HepG2 (cell line): ENCODE measurements around the gene SPAG8. TPM values are rescaled to one million over a fixed set of nuclear protein-coding genes. Genes with fewer than 3 reads are reported as not detected.

ENCODE experiments used
- KDM2A ChIP-seq: sonication (generic); formaldehyde crosslinking; IDR thresholded peaks from 2 replicates; pipeline ENCODE4 v1.4.0; 2020; ENCODE audit warnings: low read depth, missing genetic modification reagents, borderline replicate concordance
- SMARCE1 ChIP-seq: fragments of 450-650 bp; IDR thresholded peaks from 2 replicates; pipeline ENCODE4 v1.6.1; 2017; ENCODE audit warnings: borderline replicate concordance
- SMYD3 ChIP-seq: sonication (generic); formaldehyde crosslinking; IDR thresholded peaks from 2 replicates; pipeline ENCODE4 v1.8.1; 2023; ENCODE audit warnings: mild to moderate bottlenecking, missing genetic modification reagents
- TARDBP ChIP-seq: sonication (generic); formaldehyde crosslinking; IDR thresholded peaks from 2 replicates; pipeline ENCODE4 v1.8.0; 2022; ENCODE audit warnings: mild to moderate bottlenecking, missing genetic modification reagents
- TBX2 ChIP-seq: sonication (generic); formaldehyde crosslinking; IDR thresholded peaks from 2 replicates; pipeline ENCODE4 v1.5.0; 2020; ENCODE audit warnings: missing genetic modification reagents, mild to moderate bottlenecking, borderline replicate concordance
- TP53 ChIP-seq: sonication (generic); formaldehyde crosslinking; conservative IDR thresholded peaks from 2 replicates; pipeline ENCODE4 v1.4.0; 2020; ENCODE audit warnings: missing genetic modification reagents
- ZBTB42 ChIP-seq: sonication (generic); formaldehyde crosslinking; IDR thresholded peaks from 2 replicates; pipeline ENCODE4 v1.5.0; 2020; ENCODE audit warnings: mild to moderate bottlenecking, missing genetic modification reagents
- ZNF138 ChIP-seq: sonication (generic); formaldehyde crosslinking; IDR thresholded peaks from 2 replicates; pipeline ENCODE4 v1.5.0; 2020; ENCODE audit warnings: mild to moderate bottlenecking, low read depth, missing genetic modification reagents
- ZNF383 ChIP-seq: sonication (generic); formaldehyde crosslinking; IDR thresholded peaks from 2 replicates; pipeline ENCODE4 v1.4.0; 2020; ENCODE audit warnings: missing genetic modification reagents, mild to moderate bottlenecking, borderline replicate concordance
- ZNF564 ChIP-seq: sonication (generic); formaldehyde crosslinking; IDR thresholded peaks from 2 replicates; pipeline ENCODE4 v1.8.1; 2023; ENCODE audit warnings: mild to moderate bottlenecking, missing genetic modification reagents
- polyA plus RNA-seq, 8 experiments: library from polyadenylated mRNA; depleted of rRNA in 3 of 8; stranded (reverse) in 7 of 8; unstranded in 1 of 8; fragments of >200 nt; fragmentation: Illumina TruSeq in 4 of 8; extraction: Trizol in 4 of 8; gene quantifications; 2 replicates each; pipeline versions ENCODE4 v1.2.1 to v1.2.3, GENCODE V29; 2011 to 2016; ENCODE audit warnings: low read depth in 4 of 8, missing spikeins in 1 of 8, mixed read lengths in 1 of 8; ENCODE audit not compliant: insufficient read depth in 1 of 8
- total RNA-seq, 5 experiments: library from RNA; depleted of rRNA; stranded (reverse); fragments of >200 nt; fragmentation: Illumina TruSeq; extraction: Trizol; gene quantifications; 2 replicates each; pipeline ENCODE4 v1.2.3, GENCODE V29; 2016; ENCODE audit warnings: low read depth in 1 of 5
- TF ChIP-seq, protein P1 (sequence below): sonication (generic); formaldehyde crosslinking; IDR thresholded peaks from 2 replicates; pipeline ENCODE4 v1.4.0; 2020; ENCODE audit warnings: mild to moderate bottlenecking, missing genetic modification reagents
- TF ChIP-seq, protein P2 (sequence below), 2 experiments: fragments of 450-650 bp in 1 of 2; sonication (generic) in 1 of 2; formaldehyde crosslinking; IDR thresholded peaks; 2 replicates each; pipeline versions ENCODE4 v1.5.0 to v1.8.0; 2020 to 2022; ENCODE audit warnings: mild to moderate bottlenecking in 1 of 2, missing genetic modification reagents in 1 of 2
- TF ChIP-seq, protein P3 (sequence below): sonication (generic); formaldehyde crosslinking; IDR thresholded peaks from 2 replicates; pipeline ENCODE4 v1.4.0; 2020; ENCODE audit warnings: missing genetic modification reagents
- TF ChIP-seq, protein P4 (sequence below): IDR thresholded peaks from 2 replicates; pipeline ENCODE4 v1.6.1; 2012; ENCODE audit warnings: inconsistent platforms
- TF ChIP-seq, protein P5 (sequence below), 2 experiments: sonication (generic) in 1 of 2; formaldehyde crosslinking in 1 of 2; IDR thresholded peaks; 2 replicates each; pipeline versions ENCODE4 v1.4.0 to v1.6.1; 2018 to 2020; ENCODE audit warnings: missing genetic modification reagents in 2 of 2, borderline replicate concordance in 1 of 2, low read depth in 1 of 2, mild to moderate bottlenecking in 1 of 2, missing biosample characterization in 1 of 2

The SPAG8 gene
- total and polyA plus RNA-seq, 2 of the 13 experiments (the other 11 are each of a cell fraction or from before 2014, with no cell fraction given) = 0.18 to 0.27 TPM

DNA sequence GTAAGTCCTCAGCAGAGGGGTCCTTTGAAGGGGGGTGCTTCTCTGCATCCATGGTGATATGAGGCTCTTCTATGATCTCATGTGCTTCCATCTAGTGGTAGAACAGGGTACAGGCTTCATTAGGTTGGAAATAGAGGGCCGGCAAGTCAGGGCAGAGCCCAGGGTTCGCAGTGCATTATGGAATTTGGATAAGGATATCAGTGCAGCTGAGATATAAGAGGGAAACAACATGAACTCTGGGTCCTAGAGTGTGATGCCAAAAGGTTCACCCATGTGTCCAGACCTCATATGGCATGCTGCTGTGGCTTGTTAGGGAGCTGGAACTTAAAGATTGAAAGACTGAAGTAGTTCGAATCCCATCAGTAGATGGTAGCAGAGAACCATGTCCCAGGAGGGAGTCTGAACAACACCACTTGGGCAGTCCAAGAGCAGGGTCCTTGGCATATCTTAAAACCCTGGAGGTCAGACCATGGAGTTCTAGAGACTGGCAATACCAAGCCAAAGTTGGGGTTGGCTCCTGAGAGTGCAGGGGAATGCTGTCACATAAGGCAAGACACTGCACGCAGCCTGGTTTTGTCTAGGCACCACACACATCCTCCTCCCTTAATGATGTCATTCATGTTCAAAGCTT is 14.1 kb upstream of the SPAG8 start (continued):
- TF ChIP-seq, protein P1, sequence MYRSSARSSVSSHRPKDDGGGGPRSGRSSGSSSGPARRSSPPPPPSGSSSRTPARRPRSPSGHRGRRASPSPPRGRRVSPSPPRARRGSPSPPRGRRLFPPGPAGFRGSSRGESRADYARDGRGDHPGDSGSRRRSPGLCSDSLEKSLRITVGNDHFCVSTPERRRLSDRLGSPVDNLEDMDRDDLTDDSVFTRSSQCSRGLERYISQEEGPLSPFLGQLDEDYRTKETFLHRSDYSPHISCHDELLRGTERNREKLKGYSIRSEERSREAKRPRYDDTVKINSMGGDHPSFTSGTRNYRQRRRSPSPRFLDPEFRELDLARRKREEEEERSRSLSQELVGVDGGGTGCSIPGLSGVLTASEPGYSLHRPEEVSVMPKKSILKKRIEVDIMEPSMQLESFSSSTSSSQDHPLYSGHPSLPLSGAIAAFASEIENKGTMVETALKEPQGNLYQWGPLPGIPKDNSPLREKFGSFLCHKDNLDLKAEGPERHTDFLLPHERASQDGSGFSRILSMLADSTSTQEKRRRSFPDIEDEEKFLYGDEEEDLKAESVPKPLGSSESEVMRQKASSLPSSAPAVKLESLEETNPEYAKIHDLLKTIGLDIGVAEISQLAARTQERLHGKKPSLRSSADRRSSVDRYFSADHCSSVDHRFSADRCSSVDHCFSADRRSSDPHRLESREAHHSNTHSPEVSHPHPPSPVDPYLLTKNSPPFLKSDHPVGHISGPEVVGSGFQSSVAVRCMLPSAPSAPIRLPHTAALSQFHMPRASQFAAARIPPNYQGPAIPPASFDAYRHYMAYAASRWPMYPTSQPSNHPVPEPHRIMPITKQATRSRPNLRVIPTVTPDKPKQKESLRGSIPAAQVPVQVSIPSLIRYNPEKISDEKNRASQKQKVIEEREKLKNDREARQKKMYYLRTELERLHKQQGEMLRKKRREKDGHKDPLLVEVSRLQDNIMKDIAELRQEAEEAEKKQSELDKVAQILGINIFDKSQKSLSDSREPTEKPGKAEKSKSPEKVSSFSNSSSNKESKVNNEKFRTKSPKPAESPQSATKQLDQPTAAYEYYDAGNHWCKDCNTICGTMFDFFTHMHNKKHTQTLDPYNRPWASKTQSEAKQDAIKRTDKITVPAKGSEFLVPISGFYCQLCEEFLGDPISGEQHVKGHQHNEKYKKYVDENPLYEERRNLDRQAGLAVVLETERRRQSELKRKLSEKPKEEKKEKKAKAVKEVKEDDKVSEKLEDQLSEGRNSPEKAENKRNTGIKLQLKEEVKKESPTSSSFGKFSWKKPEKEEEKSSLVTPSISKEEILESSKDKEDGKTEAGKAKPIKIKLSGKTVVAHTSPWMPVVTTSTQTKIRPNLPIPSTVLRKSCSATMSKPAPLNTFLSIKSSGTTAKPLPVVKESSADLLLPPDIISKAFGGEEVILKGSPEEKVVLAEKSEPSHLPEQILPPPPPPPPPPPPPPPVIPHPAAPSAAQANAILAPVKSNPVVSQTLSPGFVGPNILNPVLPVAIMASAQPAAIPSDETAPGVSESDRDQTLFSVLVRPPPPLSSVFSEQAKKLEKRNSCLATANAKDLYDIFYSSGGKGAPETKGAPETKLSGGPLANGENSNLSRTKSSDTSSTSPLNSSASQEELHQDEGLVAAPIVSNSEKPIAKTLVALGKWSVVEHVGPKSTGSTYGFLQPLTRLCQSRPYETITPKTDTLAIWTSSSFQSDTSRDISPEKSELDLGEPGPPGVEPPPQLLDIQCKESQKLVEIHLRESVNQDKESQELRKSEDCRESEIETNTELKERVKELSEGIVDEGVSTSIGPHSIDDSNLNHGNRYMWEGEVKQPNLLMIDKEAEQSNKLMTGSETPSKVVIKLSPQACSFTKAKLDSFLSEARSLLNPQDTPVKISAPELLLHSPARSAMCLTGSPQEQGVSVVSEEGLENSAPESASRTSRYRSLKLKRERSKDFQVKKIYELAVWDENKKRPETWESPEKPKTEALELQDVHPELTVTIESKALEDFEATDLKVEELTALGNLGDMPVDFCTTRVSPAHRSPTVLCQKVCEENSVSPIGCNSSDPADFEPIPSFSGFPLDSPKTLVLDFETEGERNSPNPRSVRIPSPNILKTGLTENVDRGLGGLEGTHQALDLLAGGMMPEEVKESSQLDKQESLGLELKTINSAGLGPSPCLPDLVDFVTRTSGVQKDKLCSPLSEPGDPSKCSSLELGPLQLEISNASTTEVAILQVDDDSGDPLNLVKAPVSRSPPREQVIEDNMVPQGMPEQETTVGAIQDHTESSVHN (CRISPR knock-in tag) = 0 out of 2 replicates have a peak, but pooled peaks have one; percentile 32
- no peak for TF ChIP-seq ZBTB42 (CRISPR knock-in tag)
- no peak for TF ChIP-seq SMARCE1
- peak; percentile 38; the same call in 1 of the 2 replicates for TF ChIP-seq TARDBP (CRISPR knock-in tag)
- no peak for TF ChIP-seq ZNF383 (CRISPR knock-in tag)
- 0 out of 2 replicates have a peak, but pooled peaks have one; percentile 20 for TF ChIP-seq KDM2A (CRISPR knock-in tag)
- TF ChIP-seq, protein P2, sequence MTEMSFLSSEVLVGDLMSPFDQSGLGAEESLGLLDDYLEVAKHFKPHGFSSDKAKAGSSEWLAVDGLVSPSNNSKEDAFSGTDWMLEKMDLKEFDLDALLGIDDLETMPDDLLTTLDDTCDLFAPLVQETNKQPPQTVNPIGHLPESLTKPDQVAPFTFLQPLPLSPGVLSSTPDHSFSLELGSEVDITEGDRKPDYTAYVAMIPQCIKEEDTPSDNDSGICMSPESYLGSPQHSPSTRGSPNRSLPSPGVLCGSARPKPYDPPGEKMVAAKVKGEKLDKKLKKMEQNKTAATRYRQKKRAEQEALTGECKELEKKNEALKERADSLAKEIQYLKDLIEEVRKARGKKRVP (CRISPR knock-in tag; IDR thresholded peaks at IDR 0.05) = no peak
- TF ChIP-seq SMYD3 (CRISPR knock-in tag) = 0 out of 2 replicates have a peak, but pooled peaks have one; percentile 34
- peak; percentile 98 for TF ChIP-seq ZNF564
- TF ChIP-seq, protein P3, sequence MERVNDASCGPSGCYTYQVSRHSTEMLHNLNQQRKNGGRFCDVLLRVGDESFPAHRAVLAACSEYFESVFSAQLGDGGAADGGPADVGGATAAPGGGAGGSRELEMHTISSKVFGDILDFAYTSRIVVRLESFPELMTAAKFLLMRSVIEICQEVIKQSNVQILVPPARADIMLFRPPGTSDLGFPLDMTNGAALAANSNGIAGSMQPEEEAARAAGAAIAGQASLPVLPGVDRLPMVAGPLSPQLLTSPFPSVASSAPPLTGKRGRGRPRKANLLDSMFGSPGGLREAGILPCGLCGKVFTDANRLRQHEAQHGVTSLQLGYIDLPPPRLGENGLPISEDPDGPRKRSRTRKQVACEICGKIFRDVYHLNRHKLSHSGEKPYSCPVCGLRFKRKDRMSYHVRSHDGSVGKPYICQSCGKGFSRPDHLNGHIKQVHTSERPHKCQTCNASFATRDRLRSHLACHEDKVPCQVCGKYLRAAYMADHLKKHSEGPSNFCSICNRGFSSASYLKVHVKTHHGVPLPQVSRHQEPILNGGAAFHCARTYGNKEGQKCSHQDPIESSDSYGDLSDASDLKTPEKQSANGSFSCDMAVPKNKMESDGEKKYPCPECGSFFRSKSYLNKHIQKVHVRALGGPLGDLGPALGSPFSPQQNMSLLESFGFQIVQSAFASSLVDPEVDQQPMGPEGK = 0 out of 2 replicates have a peak, but pooled peaks have one; percentile 16
- 0 out of 2 replicates have a peak, but pooled peaks have one; percentile 61 for TF ChIP-seq TP53 (CRISPR knock-in tag)
- no peak for TF ChIP-seq ZNF138 (CRISPR knock-in tag)
- TF ChIP-seq, protein P4, sequence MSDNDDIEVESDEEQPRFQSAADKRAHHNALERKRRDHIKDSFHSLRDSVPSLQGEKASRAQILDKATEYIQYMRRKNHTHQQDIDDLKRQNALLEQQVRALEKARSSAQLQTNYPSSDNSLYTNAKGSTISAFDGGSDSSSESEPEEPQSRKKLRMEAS = 0 out of 2 replicates have a peak, but pooled peaks have one; percentile 21
- TF ChIP-seq, protein P5, sequence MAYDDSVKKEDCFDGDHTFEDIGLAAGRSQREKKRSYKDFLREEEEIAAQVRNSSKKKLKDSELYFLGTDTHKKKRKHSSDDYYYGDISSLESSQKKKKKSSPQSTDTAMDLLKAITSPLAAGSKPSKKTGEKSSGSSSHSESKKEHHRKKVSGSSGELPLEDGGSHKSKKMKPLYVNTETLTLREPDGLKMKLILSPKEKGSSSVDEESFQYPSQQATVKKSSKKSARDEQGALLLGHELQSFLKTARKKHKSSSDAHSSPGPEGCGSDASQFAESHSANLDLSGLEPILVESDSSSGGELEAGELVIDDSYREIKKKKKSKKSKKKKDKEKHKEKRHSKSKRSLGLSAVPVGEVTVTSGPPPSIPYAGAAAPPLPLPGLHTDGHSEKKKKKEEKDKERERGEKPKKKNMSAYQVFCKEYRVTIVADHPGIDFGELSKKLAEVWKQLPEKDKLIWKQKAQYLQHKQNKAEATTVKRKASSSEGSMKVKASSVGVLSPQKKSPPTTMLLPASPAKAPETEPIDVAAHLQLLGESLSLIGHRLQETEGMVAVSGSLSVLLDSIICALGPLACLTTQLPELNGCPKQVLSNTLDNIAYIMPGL (CRISPR knock-in tag; IDR thresholded peaks at IDR 0.05; ENCODE audit: borderline replicate concordance in 1 of 2, low read depth in 1 of 2) = peak; percentile 25 to 46; a peak in 1 of 4 replicates
- TF ChIP-seq TBX2 (CRISPR knock-in tag) = peak; percentile 40; the same call in 1 of the 2 replicates
